GM18519 (cell line): ENCODE measurements around the gene SPIRE1.

Experiments used
- ATAC-seq: cut with Tn5 transposase; IDR thresholded peaks from one replicate; pipeline ENCODE4 v1.9.1; 2021; ENCODE audit warnings: mild to moderate bottlenecking, moderate library complexity; ENCODE audit not compliant: unreplicated experiment, low FRiP score

Gene SPIRE1

DNA sequence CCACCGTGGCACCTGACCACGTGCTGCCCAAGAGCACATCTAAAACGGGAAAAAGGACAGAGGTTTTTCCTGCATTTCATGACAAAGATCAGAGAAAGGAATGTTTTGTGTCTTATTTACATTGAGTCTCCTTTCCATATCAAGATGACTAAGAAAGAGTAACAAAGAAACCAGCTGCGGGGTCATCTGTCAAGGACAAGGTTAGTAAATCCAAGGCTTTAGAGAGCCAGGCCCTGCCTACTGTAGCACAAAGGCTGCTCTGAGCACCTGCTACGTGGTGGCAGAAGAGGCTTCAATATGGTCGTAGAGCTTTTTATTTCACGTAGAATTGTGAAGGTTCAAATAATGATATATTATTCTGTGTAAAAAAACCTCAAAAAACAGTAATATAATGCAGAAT lies 199.1 kb downstream of the SPIRE1 start:
- ATAC-seq, result no peak

DNA sequence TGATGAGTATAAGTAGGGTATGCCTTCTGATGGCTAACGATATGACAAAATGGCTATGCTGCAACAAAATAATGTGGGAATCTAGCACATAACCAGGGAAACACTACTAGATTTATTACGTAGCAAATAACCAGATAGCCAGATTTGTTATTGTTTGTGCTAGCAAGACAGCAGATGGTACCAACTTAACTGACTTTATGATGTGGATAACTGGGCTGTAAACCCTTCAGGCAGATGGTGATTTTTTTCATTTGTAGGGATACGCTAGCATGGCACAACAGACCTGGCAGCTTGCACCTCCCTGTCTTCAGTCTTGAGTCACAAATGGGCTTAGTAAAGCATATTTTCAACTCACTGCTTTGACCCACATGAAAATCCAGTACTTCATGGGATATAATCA lies 201.5 kb downstream of the SPIRE1 start:
- no peak for ATAC-seq

DNA sequence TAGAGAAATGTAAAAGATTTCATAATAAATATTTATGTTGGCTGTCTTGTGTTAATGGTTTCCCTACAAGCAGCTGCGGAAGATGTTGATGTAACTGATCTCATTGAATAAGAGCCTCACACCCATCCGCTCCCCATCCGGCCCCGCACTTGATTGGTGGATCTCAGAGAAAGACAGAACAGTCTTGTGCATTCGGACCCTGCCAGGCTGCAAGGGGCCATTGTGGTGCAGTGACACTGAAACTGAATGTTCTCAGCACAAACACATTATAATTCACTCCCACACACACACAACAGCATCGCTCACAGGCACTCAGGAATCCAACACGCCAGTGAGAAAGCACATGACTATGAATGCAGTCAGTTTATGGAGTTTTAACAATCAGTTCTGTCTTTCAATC lies 202.4 kb downstream of the SPIRE1 start:
- ATAC-seq, result no peak

DNA sequence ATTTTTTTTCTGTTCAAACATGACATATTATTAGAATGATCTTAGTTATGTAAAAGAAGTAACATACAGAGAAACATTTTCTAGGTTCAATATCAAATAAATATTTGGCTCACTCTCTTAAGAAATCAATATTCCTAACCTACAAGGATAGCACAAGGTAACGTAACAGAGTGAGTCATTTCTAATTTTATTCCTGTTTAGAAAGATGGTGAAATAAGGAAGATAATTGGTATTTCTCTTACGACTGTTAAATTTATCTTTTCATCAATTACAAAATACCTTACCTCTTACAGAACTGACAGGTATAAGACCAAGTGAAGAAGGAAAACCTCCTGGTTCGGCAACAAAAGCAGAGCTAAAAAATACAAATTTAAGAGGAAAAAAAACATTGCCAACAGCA lies 205.1 kb downstream of the SPIRE1 start:
- ATAC-seq, result no peak

DNA sequence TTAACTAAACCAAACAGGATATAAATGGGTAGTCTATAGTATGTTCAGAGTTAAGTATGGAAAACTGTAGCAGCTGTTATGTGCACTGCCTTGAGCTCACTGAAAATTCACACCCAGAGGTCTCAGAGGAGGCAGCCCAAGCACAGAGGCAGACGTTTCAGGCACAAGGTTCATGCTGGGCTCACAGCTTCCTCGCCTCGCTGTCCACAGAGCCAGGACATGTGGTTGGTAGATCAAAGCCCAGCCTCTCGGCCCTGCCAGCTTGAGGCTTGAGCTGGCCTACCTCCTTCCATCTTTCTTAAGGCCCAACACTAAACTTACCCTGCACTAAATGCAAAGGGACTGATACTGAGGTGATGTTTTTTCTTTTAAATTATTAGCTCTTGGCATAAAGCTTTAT lies 206.5 kb downstream of the SPIRE1 start:
- ATAC-seq, result no peak

DNA sequence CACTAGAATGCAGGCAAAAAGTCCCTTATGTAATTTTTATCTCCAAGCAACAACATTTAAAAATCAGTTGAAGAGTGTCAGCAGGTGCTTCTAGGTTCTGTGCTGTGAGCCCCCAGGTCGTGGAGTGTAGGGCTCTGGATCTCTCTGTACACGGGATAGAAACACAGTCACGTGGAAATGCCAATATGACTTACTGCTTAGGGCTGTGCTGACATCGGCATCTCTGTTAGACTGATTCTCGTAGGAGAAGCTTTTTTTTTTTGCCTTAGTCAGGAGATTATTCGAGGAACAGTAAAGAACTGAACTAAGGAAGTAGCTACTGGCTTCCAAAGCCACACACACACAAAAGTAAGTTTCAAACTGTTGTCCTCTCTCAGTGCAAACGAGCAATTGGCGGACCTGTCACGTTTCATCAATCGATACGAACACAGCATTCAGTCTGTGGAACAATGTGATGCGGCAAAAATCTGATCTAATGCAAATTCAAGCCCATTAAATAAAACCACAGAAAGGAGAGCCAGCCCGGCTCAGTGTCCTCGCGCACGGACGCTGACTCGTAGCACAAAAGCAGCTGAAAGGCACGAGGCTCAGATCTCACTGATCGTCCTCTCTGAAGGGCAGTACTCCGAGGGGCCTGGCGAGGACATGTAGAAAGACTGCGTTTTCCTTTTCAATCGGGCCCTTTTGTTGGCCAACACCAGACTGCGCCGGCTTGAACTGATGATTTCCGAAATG lies 208.7 kb downstream of the SPIRE1 start:
- no peak for ATAC-seq

DNA sequence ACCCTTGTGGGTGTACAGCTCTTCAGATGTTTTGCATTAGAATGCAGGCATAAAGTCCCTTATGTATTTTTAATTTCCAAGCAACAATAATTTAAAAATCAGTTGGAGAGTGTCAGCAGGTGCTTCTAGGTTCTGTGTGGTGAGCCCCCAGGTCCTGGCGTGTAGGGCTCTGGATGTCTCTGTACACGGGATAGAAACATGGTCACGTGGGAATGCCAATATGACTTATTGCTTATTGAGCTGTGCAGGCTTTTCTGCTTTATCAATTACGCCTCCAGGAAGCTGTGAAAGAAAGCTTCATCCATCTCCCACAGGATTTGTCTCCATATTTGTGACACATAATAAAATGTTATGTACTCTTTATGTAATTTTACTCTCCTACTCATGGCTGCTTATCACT lies 212.4 kb downstream of the SPIRE1 start:
- no peak for ATAC-seq

DNA sequence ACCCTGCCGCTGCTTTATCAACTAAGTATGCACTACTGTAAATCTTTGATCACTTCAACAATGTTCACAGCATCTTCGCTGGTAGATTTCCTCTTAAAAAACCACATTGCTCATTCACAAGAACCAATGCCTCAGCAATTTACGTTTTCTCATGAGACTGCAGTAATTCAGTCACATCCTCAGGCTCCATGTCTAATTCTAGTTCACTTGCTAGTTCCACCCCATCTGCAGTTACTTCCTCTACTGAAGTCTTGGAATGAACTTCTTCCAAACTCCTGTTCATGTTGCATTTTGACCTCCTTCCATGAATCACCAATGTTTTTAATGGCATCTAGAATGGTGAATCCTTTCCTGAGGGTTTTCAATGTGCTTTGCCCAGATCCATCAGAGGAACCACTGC lies 214.4 kb downstream of the SPIRE1 start:
- no peak for ATAC-seq

DNA sequence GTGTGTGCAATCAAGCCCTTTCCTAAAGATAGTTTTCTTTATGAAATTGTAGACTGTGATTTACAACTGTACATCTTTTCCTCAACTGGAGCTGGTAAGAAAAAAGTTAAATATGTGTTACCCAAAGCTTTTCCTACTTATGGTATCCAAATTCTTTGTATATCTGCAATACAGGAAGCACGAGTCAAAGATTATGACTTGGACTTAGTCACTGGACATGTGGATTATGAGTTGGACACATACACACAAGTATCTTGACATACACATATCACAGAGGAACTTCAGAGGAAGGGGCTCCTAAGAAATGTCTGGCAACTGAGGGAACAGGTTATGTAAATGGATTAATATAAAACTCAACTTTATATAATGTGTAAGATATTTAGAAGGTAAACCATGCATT lies 215.0 kb downstream of the SPIRE1 start:
- ATAC-seq, result no peak

DNA sequence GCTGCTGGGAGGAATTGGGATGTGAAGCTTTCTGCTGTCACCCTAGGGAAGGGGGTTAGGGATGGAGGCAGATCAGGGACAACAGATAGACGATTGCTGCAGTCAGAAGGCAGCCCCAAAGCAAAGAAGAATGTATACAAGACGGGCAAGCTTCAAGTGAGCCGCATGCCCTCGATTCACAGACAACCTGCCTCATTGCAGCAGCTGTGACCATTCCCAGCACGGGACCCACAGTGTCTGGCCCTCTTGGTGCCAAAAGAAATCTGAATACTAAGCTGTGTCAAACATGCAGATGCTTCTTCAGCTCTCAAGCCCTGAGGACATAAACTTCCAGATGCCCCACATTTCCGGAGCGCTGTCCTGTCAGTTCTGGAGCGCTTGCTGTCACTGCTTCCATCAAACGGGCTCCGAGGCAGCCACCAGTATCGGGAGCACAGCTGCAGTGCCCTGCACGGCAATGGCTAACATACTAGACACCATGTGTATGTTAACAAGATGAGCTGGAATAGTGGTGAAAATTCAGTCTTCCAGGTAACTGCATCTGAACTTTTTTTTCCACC lies 216.4 kb downstream of the SPIRE1 start:
- ATAC-seq, result no peak

DNA sequence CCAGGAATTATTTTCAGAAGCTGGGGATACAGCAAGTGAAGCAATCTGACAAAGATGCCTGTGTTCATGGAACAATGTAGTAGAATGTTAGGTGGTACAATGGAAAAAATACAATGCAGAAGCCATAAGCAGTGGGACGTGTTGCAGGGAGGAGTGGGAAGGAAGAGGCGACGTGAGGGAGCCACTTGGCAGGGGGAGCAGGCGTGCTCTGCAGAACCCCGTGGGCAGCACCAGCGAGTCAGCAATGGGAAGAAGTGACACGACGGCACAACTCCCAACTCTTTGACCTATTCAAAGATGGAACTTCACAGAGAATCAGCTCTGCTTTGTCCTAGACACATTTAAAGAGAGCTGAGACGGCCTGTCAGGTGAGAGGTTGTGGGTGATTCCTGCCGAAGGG lies 219.7 kb downstream of the SPIRE1 start:
- no peak for ATAC-seq

DNA sequence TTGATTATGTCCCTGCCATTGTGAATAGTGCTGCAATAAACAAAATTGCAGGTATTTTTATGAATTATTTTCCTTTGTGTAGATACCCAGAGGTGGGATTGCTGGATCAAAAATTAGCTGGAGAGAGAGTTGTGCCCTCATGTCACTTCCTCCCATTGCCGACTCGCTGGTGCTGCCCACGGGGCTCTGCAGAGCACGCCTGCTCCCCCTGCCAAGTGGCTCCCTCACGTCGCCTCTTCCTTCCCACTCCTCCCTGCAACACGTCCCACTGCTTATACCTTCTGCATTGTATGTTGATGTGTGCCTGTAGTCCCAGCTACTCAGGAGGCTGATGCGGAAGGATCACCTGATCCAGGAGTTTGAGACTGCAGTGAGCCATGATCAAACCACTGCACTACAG lies 222.0 kb downstream of the SPIRE1 start:
- ATAC-seq, result no peak

DNA sequence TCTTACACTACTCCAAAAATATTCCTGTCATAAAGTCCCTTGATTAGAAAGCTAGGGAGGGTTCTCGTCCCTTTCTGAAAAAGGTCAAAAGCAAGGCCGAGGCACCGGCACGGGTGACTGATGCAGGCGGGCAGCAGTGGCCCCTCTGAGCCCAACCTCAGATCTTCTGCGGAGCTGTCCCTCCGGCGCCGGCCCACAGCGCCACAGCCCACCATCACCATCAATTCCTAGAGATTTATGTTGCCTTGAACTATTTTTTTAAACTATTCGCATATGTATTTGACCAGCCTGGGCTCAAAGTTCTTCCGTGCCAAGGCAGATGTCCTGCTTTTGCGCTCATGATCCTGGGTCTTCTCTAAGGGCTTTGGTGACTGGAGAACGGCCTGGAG lies 223.4 kb downstream of the SPIRE1 start:
- ATAC-seq, result no peak

DNA sequence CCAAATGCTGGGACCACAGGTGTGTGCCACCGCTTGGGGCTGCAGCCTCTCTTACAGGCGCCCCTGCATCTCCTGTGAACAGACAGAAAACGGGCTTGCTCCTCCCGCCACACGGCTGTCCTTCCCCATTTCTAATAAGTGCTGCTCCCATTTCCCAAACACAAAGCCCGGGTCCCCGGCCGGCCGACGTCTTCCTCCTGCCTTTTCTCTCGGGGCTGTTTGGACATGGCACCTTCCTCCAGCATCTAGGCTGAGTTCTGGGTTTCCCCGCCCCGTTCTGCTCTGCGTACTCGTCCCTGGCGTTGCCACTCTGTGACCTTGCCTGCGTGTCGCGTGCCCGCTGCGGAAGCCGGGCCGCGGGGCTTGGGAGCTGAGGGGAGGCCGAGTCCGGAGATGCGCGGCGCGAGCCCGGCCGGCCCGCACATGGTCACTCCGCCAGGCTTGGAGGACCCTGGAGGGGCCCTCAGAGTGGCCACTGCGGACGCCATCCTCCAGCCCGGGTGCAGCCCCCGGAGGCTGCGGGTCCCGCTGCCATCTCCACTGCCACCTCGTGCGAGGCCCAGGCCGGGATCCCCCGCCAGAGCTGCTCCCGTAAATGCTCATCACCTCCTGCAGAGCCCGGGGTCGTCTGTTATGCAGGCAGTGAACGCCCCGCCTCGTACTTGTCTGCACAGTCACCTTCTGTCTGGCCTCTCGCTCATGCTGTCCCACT lies 223.9 kb downstream of the SPIRE1 start:
- ATAC-seq, result no peak

DNA sequence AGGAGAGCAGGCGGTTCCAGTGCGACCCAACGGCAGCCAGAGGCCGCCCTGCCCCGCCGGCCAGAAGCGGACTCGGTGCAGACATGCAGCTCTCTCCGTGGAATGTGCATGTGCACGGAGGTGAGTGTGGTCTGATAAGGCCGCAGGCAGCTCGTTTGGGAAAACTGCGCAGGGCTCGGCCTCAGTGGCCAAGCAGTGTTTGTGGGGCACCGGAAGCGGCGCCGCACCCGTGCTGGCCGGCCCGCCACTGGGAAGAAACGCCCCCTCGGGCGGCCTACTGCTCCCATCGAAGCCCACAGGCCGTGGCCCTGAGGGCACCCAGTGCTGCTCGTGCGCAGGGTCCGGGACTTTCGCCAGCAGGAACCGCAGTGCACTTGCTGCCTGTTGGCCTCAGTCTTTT lies 225.0 kb downstream of the SPIRE1 start:
- ATAC-seq, result no peak

DNA sequence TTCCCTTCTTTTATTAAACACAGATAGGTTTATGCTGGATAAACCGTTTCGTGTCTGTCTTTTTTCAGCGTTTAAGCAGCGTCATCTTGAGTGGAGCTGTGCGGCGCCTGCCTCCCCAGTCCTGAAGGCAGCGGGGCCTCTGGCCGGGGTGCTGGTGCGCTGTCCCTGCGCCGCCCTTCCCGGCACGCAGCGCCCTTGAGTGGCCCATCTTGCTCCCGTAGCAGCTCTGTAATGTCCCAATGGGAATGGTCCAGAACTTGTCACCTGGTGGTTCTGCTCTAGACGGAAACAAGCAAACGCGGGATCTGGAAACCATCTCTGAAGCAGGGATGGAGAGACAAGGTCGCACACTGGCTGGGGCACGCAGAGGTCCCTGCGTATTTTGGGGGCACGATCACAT lies 225.7 kb downstream of the SPIRE1 start:
- ATAC-seq, result no peak

DNA sequence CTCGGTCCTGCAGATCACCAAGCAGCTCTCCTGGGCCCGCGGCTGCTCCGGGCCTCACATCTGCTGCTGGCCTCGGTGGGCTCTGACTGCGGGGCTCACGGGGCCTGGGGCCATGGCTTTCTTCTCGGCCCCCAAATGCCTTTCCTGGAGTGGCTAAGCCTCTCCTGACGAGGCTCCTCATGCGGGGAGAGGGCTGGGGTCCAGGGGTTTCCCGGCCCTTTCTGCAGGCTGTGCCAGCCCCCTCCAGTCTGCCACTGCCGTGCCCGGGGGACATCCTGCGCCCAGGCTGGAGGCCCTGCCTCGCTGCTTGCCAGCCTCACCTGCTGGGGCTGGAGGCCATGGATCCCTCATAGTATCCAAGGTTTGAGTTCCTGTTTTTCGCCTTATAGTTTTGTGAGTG lies 226.3 kb downstream of the SPIRE1 start:
- no peak for ATAC-seq

DNA sequence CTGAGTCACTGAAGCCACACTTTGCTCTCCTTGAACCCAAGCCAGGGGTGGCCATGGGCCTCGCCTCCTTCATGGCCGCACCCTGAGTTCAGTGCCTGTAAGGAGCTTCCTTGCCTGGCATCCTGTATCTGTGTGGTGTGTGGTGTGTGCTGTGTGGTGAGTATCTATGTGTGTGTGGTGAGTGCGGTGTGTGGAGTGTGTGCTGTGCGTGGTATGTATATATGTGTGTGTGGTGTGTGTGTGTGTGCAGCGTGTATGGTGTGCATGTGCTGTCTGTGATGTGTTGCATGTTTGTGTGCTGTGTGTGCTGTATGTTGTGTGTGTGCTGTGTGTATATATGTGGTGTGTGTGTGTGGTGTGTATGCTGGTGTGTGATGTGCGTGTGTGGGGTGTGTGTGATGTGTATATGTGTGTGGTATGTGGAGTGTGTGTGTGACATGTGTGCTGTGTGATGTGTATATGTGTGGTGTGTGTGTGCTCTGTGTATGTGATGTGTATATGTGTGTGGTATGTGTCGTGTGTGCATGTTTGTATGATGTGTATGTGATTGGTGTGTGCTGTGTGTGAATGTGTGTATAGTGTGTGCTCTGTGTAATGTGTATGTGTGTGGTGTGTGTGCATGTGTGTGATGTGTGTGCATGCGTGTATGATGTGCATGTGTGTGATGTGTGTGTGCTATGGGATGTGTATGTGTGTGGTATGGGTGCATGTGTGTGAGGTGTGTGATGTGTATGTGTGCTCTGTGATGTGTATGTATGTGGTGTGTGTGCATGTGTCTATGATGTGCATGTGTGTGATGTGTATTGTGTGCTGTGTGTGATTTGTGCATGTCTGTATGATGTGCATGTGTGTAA lies 227.5 kb downstream of the SPIRE1 start:
- ATAC-seq, result no peak

DNA sequence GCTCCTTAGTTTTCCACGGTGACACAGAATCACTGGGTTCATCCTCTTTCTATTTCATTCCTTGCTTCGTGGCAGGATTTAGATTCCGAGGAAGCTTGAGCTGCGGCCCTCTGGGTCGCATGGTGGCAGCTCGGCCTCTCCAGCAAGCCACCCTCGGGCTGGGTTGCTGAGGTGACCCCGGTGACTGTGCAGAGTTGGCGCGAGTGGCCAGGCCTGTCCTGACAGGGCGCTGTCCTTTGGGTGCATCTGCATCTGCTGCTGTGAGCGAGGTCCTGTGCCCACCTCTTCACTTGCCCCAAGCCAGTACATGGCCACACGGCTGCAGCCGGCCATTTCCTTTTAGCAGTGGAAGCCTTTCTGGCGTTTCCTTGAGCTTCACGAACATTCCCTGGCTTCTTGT lies 228.4 kb downstream of the SPIRE1 start:
- no peak for ATAC-seq

DNA sequence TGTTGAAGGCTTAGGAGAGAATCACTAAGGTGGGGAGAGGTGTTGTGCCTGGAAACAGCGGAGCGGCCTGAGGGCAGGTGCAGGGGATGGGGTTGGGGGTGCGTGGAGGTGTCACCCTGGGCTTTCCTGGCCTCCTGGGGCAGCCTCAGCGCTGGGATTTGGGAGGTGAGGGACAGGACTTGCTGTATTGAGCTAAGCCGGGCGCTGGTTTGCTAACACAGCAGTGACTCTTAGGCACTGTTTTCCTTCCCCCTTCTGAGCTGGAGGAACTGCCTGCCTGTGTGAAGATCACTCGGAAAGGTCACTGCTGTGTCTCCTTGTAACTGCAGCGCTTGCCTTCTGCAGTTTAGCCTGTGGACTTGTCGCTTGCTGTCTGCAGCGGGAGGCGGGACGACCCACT lies 229.0 kb downstream of the SPIRE1 start:
- ATAC-seq, result no peak

DNA sequence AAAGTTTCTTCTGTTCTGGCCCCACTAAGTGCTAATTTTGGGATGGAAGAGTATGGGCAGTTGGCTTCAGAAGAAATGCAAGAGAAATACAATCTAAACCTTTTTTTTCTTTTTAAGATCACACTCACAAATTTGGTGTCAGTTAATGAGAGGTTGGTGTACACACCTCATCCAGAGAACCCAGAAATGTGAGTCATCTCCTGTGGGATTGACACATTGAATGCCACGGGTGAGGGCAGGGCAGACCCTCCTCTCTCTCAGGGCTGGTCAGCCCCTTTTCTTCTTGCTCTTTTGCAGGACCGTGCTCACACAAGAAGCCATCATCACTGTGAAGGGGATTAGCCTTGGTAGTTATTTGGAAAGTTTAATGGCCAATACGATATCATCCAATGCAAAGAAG lies 231.0 kb downstream of the SPIRE1 start:
- ATAC-seq, result no peak
